Activated B cell treated with CpG ODN at 0.5 μM for 24 hours (primary cell): ENCODE results near the gene CIT. TPM values are rescaled to one million over a fixed set of nuclear protein-coding genes. Genes with fewer than 3 reads are reported as not detected.

Experiments
- ATAC-seq: fragments of 200-7000 bp; cut with Tn5 transposase; one replicate; pipeline ENCODE4 v1.10.0; 2021; ENCODE audit warnings: low read depth, mild to moderate bottlenecking, moderate library complexity
- CTCF ChIA-PET: fragments of 350-600 bp; sonication (Branson Sonifier 250); formaldehyde crosslinking; loops from one replicate; lab custom pipeline; 2021; ENCODE audit warnings: antibody characterized with exemption; lab: Charles Lee
- POLR2A ChIA-PET: fragments of 350-600 bp; sonication (Branson Sonifier 250); formaldehyde crosslinking; loops from one replicate; lab custom pipeline; 2021; ENCODE audit warnings: antibody characterized with exemption; lab: Charles Lee
- DNase-seq: peaks from one replicate; pipeline ENCODE4 v3.0.0; 2022
- H3K27ac Mint-ChIP-seq: one replicate; pipeline ENCODE4 v1.8.0; 2020; ENCODE audit warnings: mixed read lengths
- H3K27me3 Mint-ChIP-seq: one replicate; pipeline ENCODE4 v1.8.0; 2021; ENCODE audit warnings: mixed read lengths
- H3K36me3 Mint-ChIP-seq: one replicate; pipeline ENCODE4 v1.8.0; 2021; ENCODE audit warnings: low read depth, mixed read lengths
- H3K4me1 Mint-ChIP-seq: one replicate; pipeline ENCODE4 v1.8.0; 2021; ENCODE audit warnings: mixed read lengths
- H3K4me3 Mint-ChIP-seq: one replicate; pipeline ENCODE4 v1.8.0; 2020; ENCODE audit warnings: mild to moderate bottlenecking, mixed read lengths
- H3K9me3 Mint-ChIP-seq: one replicate; pipeline ENCODE4 v1.8.0; 2020; ENCODE audit warnings: mixed read lengths
- intact Hi-C: fragments of 100-400 bp; cut with micrococcal nuclease; formaldehyde crosslinking; loops from one replicate; pipeline ENCODE4 v1.15.1; 2024
- total RNA-seq: library from RNA; stranded (reverse); gene quantifications from 2 replicates; pipeline ENCODE4 v1.2.3, GENCODE V29; 2022
- TF ChIP-seq, protein P1 (sequence below): fragments of 200-600 bp; IDR thresholded peaks from one replicate; pipeline ENCODE4 v1.8.0; 2022; ENCODE audit warnings: antibody characterized with exemption, mild to moderate bottlenecking

The CIT gene
- total RNA-seq, 1 donor from 2014 or later: 6.1 TPM

GRCh38 chr12:119742700-119743099 is 134.4 kb downstream of the CIT start:
- POLR2A ChIA-PET: no interaction called here
- CTCF ChIA-PET: no interaction called here
- ATAC-seq: no peak
- TF ChIP-seq, protein P1, sequence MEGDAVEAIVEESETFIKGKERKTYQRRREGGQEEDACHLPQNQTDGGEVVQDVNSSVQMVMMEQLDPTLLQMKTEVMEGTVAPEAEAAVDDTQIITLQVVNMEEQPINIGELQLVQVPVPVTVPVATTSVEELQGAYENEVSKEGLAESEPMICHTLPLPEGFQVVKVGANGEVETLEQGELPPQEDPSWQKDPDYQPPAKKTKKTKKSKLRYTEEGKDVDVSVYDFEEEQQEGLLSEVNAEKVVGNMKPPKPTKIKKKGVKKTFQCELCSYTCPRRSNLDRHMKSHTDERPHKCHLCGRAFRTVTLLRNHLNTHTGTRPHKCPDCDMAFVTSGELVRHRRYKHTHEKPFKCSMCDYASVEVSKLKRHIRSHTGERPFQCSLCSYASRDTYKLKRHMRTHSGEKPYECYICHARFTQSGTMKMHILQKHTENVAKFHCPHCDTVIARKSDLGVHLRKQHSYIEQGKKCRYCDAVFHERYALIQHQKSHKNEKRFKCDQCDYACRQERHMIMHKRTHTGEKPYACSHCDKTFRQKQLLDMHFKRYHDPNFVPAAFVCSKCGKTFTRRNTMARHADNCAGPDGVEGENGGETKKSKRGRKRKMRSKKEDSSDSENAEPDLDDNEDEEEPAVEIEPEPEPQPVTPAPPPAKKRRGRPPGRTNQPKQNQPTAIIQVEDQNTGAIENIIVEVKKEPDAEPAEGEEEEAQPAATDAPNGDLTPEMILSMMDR: no peak
- Mint-ChIP-seq H3K27me3 (no peaks in the 10 kb centered on the region), H3K4me3 (no peak overlapping the region), H3K36me3 (peaks cover 9% of the 10 kb centered on the region), H3K27ac (no peak overlapping the region), H3K4me1 (no peaks in the 10 kb centered on the region), H3K9me3 (peaks cover 29% of the 10 kb centered on the region)
- no peak for DNase-seq
- intact Hi-C loops: no loop called here

DNA sequence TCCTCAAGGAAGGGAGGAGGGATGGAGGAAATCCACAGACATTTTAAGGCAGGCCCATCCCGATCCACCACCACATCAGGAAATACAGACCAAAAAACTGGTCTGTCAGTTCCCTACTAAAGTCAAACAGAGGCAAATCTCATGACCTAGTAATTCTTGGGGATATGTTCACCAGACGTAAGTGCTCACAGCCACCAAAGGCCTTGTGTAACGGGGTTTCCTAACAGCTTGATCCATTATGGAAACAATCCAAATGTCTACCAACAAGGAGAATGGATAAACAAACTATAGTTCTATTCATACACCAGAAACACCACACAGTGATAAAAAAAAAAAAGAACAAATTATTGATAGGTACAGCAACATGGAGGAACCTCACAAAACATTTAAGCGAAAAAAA is 136.3 kb downstream of the CIT start:
- Mint-ChIP-seq H3K4me3 (no peak overlapping the region), H3K27me3 (no peaks in the 10 kb centered on the region), H3K9me3 (peaks cover 19% of the 10 kb centered on the region), H3K36me3 (peaks cover 9% of the 10 kb centered on the region), H3K27ac (no peak overlapping the region), H3K4me1 (no peaks in the 10 kb centered on the region)
- DNase-seq (no peak), ATAC-seq (no peak)
- ChIA-PET POLR2A (no interaction called here), CTCF (no interaction called here)
- intact Hi-C loops: no loop called here
- TF ChIP-seq, protein P1: no peak

GRCh38 chr12:119735079-119735478 is 142.0 kb downstream of the CIT start:
- Mint-ChIP-seq H3K27me3 (no peaks in the 10 kb centered on the region), H3K4me3 (no peak overlapping the region), H3K4me1 (no peaks in the 10 kb centered on the region), H3K9me3 (no peaks in the 10 kb centered on the region), H3K36me3 (no peaks in the 10 kb centered on the region), H3K27ac (no peak overlapping the region)
- POLR2A ChIA-PET: no interaction called here
- CTCF ChIA-PET: no interaction called here
- intact Hi-C loops: no loop called here
- TF ChIP-seq, protein P1: no peak
- no peak for ATAC-seq
- no peak for DNase-seq

DNA sequence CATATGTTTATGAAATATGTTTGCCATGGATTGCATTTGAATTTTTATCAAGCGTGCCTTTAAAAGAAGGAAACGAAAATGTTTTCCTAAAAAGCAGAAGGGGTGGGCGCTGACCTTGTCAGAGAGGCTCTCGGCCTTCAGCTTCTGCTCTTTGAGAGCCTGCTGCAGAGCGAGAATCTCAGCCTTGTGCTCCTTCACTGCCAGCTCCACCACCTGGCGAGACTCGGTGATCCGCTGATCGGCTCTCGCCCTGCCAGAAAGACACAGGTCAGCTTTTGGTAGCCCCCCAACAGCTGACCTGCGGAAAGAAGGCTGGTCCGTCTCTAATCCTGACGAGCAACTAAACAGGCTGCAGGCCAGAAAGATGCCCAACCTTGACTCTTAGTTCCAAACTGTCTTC is 146.7 kb downstream of the CIT start:
- H3K9me3 Mint-ChIP-seq: no peaks in the 10 kb centered on the region
- DNase-seq (no peak), ATAC-seq (no peak)
- TF ChIP-seq, protein P1: no peak
- intact Hi-C loops: no loop called here
- H3K27ac Mint-ChIP-seq: no peak overlapping the region
- H3K27me3 Mint-ChIP-seq: no peaks in the 10 kb centered on the region
- H3K4me1 Mint-ChIP-seq: peaks cover 10% of the 10 kb centered on the region
- no peaks in the 10 kb centered on the region for H3K36me3 Mint-ChIP-seq
- POLR2A ChIA-PET: no interaction called here
- H3K4me3 Mint-ChIP-seq: no peak overlapping the region
- CTCF ChIA-PET: no interaction called here

GRCh38 chr12:119729871-119730270 is 147.2 kb downstream of the CIT start:
- Mint-ChIP-seq H3K36me3 (no peaks in the 10 kb centered on the region), H3K27me3 (no peaks in the 10 kb centered on the region), H3K27ac (no peak overlapping the region), H3K9me3 (no peaks in the 10 kb centered on the region), H3K4me3 (no peak overlapping the region), H3K4me1 (peaks cover 10% of the 10 kb centered on the region)
- TF ChIP-seq, protein P1: no peak
- intact Hi-C loops: no loop called here
- ChIA-PET POLR2A (no interaction called here), CTCF (no interaction called here)
- ATAC-seq (no peak), DNase-seq (no peak)
